GM19238 (cell line): ENCODE measurements around the gene KLHL22.
"Not testable (repeated sequence)": the region's sequence is repeated elsewhere in the genome, so short reads cannot be mapped to it uniquely, and the experiment has no call there.

ENCODE experiments used
- DNase-seq: peaks from one replicate; pipeline ENCODE4 v3.0.0; 2011; ENCODE audit warnings: low spot score; ENCODE audit not compliant: insufficient read length

The KLHL22 gene

GRCh38 chr22:20422271-20423007 is 73.2 kb downstream of the KLHL22 start:
- no peak for DNase-seq

DNA sequence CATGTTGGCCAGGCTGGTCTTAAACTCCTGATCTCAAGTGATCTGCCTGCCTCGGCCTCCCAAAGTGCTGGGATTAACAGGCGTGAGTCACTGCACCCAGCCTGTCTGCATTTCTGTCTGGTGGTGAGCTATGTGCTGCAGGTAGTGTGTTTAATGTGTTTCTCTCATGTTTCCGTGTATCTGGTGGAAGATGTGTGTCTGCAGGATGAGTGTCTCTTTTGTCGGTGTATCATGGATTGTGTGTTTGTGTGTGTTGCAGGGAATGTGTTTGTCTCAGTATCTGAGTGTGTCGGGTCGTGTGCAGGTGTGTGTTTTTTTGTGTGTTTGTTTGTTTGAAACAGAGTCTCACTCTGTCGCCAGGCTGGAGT is 74.1 kb downstream of the KLHL22 start:
- DNase-seq, result no peak

DNA sequence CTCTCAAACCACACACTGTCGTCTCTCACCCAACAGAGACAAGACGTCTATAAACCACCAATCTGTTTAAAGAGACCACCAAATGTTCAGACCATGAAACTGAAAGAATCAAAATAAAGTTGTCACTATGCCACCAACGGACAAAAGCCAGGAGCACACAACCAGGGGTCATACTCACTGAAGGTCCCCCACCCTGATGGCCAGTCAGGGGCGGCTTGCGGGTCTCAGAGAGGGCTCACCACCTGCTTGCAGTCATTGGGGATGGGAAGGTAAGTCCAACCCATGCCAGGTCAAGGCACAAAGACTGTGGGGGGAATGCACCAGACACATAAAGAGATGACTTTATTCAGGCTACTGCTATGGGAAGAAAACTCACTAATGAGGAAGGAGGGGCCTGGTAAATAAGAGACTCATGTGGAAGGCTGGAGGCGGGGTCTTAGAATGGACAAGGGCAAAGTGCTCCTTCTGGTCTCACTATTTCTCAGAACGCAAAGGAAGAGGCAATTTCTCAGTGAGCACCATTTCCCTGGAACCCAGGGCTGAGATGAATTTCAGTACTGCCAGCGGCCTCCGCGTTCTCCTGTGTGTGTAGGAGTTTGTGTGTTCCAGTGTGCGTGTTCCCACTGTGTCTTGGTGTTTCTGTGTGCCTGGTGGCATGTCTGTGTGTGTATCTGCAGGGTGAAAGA is 75.3 kb downstream of the KLHL22 start:
- no peak for DNase-seq

GRCh38 chr22:20419664-20419951 is 76.0 kb downstream of the KLHL22 start:
- no peak for DNase-seq

GRCh38 chr22:20418211-20418788 is 77.3 kb downstream of the KLHL22 start:
- peak; percentile 80 for DNase-seq

GRCh38 chr22:20415699-20416098 is 79.9 kb downstream of the KLHL22 start:
- DNase-seq, result not testable (repeated sequence)

DNA sequence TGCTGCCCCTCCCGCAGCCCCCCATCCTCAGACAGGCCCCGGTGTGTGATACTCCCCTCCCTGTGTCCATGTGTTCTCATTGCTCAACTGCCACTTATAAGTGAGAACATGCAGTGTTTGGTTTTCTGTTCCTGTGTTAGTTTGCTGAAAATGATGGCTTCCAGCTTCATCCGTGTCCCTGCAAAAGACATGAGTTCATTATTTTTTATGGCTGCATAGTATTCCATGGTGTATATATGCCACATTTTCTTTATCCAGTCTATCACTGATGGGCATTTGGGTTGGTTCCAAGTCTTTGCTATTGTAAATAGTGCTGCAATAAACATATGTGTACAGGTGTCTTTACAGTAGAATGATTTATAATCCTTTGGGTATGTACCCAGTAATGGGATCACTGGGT is 80.4 kb downstream of the KLHL22 start:
- not testable (repeated sequence) for DNase-seq

DNA sequence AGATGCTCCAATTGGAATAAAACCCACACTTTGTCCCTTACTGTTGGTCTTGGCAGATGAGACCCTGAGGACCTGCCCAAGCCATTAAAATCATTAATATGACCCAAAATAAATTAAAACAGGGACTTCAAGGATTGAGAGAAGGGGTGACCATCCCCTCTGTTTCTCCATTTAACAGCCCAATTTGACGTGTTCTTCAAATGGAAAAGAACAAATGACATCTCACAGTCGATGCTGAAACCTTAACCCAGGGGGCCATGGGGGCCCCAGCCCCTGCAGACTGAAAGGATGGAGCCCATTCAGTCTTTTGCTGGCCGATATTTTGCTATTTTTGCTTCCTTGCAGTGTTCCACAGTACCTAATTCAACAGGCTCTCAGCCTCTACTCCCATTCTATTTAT is 81.1 kb downstream of the KLHL22 start:
- no peak for DNase-seq

- DNase-seq, result no peak
Observed at GRCh38 chr22:20414059-20414440, 81.5 kb downstream of the KLHL22 start.

DNA sequence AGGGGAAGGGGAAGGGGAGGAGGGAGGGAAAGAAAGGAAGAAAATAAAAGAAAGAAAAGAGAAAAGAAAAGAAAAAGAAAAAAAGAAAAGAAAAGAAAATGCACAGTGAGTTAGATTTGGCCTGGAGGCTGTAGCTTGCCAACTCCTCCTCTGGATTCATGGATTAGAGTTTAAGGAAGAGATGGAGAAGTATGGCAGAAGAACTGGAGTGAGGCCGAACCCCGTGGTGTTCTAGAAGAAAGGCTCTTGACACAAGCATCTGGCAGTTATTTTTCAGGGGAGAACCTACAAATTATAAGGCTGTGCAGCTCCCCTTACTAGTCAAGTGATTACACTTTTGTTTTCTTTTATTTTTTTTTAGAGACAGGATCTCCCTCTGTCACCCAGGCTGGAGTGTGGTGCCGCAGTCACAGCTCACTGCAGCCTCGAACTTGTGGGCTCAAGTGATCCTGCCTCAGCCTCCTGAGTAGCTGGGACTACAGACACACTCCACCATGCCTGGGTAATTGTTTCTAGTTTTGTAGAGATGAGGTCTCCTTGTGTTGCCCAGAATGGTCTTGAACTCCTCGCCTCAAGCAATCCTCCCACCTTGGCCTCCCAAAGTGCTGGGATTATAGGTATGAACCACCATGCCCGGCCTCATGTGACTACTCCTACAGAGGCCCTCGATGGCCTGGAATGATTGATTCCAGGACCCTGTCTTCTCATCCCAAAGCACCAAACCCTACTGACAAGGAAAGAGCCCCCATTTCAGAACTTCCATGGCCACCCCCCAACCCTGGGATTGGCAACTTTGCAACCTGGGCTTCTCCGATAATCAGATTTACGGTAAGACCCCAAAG is 82.2 kb downstream of the KLHL22 start:
- DNase-seq, result no peak

- no peak for DNase-seq
Observed at GRCh38 chr22:20412474-20413216, 83.0 kb downstream of the KLHL22 start.

DNA sequence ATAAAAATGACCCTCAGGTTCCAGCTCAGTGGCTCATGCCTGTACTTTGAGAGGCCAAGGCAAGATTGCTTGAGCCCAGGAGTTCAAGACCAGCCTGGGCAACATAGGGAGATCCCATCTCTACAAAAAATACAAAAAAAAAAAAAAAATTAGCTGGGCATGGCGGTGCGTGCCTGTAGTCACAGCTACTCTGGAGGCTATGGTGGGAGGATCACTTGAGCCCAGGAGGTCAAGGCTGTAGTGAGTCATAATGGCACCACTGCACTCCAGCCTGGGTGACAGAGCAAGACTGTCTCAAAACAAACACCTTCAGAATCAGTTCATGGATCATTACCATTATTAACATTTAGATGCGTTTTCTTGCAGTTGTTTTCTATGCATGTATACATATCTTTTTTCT is 86.2 kb downstream of the KLHL22 start:
- not testable (repeated sequence) for DNase-seq

DNA sequence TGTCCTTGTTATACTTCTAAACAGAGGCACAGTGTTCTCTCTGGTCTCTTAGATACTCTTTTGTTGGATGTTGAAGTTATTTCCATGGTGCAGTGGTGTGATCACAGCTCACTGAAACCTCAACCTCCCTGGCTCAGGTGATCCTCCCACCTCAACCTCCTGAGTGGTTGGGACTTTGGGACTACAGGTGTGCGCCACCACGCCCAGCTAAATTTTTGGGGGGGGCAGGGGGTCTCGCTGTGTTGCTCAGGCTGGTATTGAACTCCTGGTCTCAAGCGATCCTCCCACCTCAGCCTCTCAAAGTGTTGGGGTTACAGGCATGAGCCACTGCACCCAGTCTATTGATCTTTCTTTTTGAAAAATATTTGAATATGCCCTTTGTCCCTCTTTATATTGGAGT is 86.7 kb downstream of the KLHL22 start:
- no peak for DNase-seq

- DNase-seq, result no peak
Observed at GRCh38 chr22:20407829-20408228, 87.8 kb downstream of the KLHL22 start.

GRCh38 chr22:20406686-20407408 is 88.7 kb downstream of the KLHL22 start:
- no peak for DNase-seq

GRCh38 chr22:20405931-20406685 is 89.5 kb downstream of the KLHL22 start:
- DNase-seq, result no peak

GRCh38 chr22:20405291-20405930 is 90.2 kb downstream of the KLHL22 start:
- DNase-seq, result no peak

DNA sequence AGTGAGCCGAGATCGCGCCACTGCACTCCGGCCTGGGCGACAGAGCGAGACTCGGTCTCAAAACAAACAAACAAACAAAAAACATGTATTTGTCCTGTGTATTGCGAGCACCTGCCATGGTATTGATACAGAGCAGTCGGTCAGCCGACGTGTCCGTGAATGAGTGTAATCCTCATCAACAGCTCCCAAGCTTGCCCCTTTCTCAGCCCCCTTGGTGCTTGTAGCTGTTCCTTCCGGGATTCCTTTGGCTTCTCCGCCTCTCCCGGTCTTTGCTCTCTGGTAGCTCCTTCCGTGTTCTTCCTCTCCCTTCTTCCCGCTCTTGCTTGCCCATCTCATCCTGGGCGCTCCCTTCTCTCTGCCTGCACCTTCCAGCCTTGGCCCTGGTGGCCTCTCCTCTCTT is 90.7 kb downstream of the KLHL22 start:
- DNase-seq, result no peak

DNA sequence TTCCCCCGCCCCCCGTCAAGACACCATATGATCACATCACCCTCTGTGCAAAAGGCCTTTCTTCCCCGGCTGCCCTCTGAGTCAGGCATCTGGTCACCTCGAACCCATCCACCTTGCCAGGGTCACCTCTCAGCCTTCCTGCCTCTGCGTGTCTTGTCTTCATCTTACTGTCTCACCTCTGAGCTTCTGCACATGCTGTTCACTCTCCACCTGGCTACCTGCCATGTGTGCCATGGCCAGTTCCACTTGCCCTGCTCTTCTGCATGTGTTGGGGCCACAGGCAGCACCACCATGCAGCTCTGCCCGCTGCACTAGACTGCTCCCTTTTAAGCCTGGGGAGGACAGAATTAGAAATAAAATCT is 91.8 kb downstream of the KLHL22 start:
- no peak for DNase-seq
